ENCODE measurements around the gene CCNT2.
"Not testable (repeated sequence)": the region's sequence is repeated elsewhere in the genome, so short reads cannot be mapped to it uniquely, and the experiment has no call there.

CCNT2 gene

DNA sequence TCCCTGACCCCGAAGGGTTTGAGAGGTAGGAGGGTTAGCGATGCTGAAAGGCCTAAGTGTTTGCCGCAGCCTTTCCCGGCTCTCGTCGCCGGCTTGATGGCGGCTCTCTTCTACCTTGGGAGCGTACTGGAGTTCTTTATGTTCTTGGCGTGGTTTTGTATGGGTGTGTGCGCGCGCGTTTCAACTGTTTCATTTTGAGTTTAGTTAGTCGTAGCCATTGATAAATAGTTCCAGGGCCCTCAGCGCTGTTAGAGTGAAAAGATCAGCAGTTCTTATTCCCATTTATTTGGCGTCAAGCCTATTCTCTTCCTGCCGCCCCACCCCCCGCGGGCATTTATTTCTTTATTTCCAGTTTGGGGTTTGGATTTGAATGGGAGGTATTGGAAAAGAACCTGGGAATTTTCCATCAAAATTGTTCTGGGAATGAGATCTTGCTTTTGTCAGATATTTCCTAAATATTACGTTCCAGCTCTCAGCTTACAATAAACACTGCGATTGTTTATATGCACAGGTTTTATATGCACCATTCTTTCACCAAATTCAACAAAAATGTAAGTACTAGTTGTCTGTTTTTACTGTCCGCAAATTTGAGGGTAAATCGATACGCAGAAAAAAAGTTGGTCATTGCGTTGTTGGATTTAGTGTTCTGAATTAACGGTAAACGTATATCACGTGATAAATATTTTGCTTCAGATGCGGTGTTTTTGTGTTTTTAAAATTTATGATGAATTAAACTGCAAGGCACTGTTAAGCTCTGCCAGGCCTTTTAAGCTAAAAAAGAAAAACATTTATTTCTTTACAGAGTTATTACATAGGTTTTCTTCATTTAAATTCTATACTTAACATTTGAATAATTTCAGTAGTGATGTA lies 954 bp downstream of the CCNT2 start:
- peak; percentile 17 to 26 for DNase-seq (ENCODE audit: low read depth in 2 of 2)

DNA sequence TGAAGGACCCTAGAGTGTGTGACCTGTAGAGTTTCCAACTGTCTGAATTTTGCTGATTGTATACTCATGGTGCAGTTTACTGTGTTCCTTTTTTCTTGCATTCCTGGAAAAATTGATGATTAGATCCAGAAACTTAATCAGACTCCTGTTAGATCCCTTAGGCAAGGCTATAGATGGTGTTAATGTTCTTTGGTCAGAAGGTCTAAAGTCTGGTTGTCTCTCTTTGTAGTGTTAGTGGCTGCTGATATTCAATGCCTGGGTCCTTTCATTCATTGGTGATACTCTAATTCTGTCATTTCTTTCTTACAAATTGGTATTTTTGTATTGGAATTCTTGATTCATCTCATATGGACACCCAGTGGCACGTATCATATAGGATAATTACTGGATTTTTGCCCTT lies 6.3 kb downstream of the CCNT2 start:
- DNase-seq (ENCODE audit: low read depth in 2 of 2), result no peak

DNA sequence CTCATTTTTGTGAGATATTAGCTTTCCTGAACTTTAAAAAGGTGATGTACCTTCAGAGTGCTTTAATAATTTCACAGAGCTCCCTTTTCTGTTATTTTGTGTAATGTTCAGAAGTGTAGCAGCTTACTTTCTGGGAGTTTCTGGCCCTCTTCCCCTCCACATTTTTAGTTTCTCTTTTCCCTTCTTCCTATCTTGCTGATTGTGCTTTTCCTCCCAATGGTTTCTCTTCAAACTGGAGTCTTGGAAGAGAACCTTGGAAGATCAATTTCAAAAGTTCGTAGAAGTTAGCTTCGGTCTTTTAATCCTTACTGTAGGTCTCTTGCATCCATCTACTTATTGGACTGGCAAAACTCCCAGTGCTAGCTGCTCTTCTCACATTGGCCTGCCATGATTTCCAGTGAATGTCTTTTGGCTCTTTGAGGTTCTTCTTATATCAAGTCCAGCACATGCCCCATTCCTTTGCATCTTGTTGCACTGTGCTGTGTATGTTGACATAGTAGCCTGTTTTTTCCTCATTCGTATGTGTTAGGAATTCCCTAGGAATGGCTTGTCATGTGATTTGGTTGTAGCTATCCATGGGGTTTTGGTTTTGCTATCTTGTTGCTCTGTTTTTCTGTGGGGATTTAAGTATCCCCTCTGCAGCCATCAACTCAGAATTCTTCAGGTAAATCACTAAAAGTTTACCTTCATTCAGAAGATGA lies 7.8 kb downstream of the CCNT2 start:
- DNase-seq (ENCODE audit: low read depth in 2 of 2), result no peak

DNA sequence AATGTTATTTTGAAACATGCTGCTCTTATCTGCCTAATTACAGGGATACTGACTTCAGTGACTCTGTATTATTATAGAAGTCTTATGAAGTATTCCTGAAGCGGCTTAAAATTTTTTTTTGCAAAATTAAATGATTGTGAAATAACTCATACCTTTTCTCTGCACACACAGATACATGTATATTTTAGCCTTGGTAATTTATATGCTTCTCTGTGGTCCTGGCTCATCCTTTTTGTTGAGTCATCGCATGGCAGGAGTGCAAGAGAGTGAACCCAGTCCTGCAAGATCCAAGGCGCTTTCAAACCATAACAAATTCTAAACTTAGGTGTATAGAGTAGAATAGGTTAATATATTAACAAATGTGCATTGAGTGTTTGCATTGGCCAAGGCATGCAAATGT lies 8.6 kb downstream of the CCNT2 start:
- no peak for DNase-seq (ENCODE audit: low read depth in 2 of 2)

DNA sequence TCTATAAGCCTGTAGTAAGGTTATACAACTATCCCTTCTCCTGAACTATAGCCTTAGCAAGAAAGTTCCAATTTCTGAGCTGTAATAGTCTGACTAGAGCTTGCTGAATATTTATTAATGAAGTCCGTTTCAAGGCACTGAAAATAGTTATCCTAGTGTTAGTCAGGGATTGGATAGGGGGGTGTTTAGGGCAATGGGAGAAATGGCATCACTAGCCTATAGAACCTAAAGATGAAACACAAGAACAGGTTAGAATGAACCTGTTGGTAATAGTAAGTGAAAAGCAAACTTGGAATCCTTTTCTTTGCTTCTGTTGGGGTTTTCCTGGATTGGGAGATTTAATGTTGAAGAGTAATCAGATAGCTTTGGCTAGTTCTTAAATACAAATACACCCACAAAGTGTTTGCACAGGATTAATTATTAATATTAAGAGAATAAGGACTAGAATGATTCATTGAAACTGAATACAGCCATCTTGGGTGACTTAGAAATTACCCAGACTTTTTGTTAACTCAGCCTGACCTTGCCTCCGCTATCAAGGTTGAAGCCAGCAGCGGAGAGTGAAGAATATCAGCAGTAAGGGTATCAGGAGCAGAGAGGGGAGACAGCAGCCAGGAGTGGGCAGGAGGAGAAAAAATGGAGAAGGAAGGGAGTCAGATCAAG lies 14.4 kb downstream of the CCNT2 start:
- DNase-seq (ENCODE audit: low read depth in 2 of 2), result no peak

DNA sequence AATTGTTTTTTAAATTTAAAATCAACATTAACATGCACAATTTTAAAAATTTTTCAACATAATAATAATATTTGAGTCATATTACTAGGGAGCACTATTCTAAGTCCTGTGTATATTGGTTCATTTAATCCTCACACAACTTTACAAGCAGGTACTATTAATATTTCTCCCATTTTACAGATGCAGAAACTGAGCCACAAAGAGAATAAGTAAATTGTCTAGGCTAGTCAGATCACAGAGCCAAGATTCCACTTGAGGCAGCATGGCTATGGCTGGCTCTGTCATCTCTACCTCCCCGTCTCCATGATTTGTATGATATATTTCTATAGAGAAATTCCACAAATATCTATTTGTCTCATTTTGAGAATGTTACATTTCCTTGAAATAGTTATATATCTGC lies 15.1 kb downstream of the CCNT2 start:
- no peak for DNase-seq (ENCODE audit: low read depth in 2 of 2)

DNA sequence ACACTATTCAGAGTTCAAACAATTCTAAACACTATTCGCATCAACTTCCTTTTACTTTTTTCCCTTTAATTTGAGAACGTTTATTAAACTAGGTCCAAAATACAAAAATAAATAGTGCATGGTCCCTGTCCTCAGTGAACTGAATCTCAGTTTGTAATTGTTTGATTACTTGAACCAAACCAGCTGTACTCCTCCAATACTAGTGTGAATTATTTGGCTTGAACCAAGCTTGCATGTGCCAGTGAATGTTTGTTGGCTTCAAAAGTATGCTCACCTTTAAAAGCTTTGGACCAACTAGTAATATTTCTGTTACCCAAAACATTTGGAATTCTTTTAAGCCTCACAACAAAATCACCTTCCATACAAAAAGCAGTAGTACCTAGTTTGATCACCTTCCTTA lies 15.5 kb downstream of the CCNT2 start:
- DNase-seq (ENCODE audit: low read depth in 2 of 2), result no peak

DNA sequence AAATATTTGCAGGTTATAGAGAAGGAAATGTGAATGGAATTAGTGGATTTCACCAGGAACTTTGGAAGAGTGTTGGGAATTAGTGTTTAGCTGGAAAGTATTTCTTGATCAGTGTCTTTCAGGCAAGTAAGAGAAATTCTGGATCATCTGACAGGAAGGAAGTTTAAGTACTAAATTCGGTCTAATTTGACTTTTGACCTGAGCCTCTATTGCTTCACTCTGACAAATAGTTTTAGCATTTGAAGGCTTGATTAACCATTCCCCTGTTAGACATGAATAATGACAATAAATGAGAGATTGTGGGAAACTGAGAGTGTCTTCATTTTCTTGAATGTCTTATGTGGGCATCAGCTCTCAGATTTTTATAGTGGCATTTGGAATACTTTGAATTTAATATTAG lies 16.0 kb downstream of the CCNT2 start:
- no peak for DNase-seq (ENCODE audit: low read depth in 2 of 2)

DNA sequence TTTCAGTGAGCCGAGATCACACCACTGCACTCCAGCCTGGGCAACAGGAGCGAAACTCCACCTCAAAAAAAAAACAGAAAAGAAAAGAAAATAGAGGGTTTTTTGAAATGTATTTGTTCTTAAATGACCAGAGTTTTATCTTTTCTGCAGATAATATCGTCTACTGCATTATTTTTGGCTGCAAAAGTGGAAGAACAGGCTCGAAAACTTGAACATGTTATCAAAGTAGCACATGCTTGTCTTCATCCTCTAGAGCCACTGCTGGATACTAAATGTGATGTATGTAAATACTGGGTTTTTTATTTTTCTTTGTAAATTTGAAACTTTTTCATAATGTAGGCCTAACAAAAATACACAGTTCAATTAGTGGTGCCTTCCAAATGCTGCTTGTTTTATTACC lies 18.1 kb downstream of the CCNT2 start:
- no peak for DNase-seq (ENCODE audit: low read depth in 2 of 2)

DNA sequence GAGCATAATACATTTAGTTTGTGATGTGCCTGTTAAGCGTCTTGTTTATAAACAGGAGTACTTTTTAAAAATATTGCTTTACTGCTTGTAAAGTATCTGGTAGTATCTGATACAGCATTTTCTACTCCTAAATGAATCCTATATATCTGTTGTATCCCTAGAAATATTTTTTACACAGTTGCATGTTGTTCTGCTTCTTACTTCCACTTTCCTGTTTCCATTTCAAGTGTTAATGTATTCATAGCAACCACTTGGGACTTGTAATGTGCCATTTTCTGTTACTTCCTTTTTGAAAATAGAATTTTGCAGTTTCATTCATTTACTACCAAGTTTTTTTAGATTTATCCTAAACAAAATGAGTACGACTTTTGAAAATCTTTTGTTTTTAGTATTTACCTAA lies 24.9 kb downstream of the CCNT2 start:
- DNase-seq (ENCODE audit: low read depth in 2 of 2), result no peak

DNA sequence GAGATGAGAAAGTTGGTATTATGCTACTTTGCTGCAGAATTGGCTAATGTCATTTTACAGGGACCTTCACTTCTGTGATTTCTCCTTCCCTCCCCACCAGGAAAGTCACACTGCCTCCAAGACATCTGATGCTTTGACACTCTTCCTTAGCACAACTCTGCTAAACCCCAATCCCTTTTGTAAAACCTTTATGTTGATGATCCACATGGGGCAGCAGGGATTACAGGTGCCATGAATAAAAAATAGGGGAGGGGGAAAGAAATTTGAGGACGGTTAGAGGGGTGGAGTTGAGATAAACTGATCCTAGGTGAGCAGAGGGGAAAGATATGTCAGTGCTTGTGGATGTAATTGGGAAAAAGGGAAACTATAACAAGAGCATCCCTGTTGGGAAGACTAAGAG lies 26.4 kb downstream of the CCNT2 start:
- DNase-seq (ENCODE audit: low read depth in 2 of 2), result no peak

DNA sequence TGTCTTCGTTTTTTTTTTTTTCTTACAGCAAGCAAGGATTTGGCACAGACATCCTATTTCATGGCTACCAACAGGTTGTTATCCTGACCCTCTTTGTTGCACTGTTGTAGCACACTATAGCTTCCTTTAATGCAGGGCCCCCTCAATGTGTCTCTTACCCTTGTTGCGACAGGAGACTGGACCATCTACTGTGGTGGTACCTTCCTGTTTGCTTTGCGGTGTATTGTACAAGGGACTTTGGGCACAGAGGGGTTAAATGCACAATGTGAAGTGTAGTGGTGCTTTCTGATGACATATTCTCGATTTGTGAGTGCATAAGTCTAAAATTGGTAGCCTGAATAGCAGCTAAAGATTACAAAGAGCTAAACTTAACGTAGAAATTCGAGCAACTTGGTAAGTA lies 27.5 kb downstream of the CCNT2 start:
- no peak for DNase-seq (ENCODE audit: low read depth in 2 of 2)

DNA sequence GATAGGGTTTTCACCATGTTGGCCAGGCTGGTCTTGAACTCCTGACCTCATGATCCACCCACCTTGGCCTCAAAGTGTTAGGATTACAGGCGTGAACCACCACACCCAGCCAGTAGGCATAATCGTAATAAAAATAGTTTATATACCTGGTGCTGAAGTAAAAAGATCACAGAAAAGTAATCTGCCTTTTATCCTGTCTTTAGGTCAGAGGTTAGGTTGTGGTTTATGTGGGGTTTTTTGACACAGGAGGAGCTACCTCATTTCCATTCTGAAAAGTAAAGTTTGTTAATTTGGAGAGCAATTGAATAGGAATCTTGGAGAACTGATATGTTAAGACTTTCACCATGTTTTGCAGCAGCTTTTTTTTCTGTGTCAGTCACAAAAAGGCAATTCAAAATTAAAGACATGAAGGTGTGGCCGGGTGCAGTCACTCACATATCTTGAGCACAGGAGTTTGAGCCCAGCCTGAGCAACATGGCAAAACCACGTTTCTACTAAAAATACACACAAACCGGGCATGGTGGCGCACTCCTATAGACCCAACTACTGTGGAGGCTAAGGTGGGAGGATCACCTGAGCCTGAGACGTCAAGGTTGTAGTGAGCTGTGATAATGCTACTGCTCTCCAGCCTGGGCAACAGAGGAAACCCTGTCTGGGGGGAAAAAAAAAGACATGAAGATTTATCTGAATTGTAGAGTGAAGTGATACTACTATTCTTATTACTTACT lies 31.5 kb downstream of the CCNT2 start:
- DNase-seq (ENCODE audit: low read depth in 2 of 2), result no peak

DNA sequence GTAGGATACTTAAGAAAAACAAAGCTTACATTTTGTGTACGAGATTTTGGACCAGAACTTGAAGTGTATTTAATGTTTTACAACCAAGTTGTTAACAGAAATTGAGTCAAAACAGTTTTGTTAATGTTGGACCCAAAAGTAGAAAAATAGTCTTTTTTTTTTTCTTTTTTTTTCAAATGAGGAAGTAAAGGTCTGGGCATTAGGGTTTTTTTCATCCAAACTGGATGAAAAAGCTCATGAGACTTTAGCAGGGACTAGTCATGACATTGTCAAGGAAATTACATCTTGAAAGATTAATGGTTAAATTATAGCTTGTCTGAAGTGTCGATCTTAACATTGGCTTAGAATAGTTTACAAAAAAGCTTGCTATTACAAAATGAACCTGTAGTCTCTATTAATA lies 32.3 kb downstream of the CCNT2 start:
- no peak for DNase-seq (ENCODE audit: low read depth in 2 of 2)

DNA sequence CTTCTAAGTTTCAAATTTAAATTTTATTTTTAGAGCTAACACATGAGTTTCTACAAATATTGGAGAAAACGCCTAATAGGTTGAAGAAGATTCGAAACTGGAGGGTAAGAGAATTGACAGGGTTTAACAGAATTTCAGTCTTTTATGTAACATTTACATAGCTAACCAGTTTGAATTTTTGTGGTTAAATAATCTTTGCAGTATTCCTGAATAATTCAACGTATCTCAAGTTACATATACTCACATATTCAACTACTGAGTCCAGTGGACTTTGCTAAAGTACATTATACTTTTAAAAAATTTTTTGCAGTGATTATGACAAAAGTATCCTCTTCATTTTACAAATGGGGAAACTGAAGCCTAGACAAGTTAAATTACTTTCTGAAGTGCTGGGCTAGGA lies 34.0 kb downstream of the CCNT2 start:
- DNase-seq (ENCODE audit: low read depth in 2 of 2), result no peak

DNA sequence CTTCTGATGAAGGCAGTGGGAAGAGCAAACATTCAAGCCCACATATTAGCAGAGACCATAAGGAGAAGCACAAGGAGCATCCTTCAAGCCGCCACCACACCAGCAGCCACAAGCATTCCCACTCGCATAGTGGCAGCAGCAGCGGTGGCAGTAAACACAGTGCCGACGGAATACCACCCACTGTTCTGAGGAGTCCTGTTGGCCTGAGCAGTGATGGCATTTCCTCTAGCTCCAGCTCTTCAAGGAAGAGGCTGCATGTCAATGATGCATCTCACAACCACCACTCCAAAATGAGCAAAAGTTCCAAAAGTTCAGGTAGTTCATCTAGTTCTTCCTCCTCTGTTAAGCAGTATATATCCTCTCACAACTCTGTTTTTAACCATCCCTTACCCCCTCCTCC lies 35.4 kb downstream of the CCNT2 start:
- DNase-seq (ENCODE audit: low read depth in 2 of 2), result no peak

DNA sequence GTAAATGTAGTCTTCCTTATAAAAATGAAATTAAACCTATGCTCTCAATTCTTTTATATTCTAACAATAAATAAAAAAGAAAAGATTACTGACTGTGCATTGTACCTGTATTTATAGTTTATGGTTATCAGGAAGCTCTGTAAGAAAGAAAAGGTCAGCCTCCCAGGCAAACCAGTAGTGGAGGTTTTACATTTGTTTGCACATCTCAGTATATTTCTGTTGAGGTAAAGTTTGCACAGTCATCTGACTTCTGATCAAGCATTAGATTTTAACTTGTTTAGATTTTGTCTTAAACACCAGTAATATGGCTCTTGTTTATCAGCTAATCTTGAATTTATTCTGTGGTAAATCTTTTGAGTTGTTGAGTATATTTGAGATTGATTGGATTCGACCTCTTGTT lies 37.1 kb downstream of the CCNT2 start:
- DNase-seq (ENCODE audit: low read depth in 2 of 2), result no peak

DNA sequence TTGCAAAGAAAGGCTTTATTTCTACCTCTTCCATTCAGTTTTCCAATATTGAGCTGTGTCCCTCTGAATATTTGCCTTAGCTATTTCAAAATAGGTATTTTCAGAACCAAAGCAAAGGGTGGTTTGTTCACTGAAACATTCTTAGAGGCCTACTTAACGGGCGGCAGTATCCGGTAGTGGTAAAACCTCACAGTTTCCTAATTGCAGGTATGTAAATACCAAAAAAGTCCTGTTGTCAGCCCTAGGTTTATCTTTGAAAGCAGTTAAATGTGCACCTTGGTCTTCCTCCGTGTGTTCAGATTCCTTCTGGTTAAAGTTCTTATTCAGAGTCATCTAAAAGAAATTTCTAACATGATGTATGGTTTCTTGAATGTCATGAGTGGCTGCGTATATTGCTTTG lies 38.9 kb downstream of the CCNT2 start:
- no peak for DNase-seq (ENCODE audit: low read depth in 2 of 2)

DNA sequence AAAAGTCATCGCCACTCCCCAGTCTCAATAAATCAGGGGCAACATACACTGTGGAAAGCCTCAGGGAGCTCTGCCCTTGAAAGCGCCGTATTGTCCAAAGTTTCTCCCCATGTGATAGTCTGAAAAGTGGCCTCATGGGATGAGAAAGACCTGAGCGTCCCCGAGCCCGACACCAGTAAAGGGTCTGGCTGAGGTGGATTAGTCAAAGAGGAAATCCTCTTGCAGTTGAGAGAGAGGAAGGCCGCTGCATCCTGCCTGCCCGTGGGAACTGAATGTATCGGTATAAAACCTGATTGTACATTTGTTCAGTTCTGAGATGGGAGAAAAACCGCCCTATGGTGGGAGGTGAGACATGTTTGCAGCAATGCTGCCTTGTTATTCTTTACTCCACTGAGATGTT lies 48.5 kb downstream of the CCNT2 start:
- not testable (repeated sequence) for DNase-seq (ENCODE audit: low read depth in 2 of 2)

DNA sequence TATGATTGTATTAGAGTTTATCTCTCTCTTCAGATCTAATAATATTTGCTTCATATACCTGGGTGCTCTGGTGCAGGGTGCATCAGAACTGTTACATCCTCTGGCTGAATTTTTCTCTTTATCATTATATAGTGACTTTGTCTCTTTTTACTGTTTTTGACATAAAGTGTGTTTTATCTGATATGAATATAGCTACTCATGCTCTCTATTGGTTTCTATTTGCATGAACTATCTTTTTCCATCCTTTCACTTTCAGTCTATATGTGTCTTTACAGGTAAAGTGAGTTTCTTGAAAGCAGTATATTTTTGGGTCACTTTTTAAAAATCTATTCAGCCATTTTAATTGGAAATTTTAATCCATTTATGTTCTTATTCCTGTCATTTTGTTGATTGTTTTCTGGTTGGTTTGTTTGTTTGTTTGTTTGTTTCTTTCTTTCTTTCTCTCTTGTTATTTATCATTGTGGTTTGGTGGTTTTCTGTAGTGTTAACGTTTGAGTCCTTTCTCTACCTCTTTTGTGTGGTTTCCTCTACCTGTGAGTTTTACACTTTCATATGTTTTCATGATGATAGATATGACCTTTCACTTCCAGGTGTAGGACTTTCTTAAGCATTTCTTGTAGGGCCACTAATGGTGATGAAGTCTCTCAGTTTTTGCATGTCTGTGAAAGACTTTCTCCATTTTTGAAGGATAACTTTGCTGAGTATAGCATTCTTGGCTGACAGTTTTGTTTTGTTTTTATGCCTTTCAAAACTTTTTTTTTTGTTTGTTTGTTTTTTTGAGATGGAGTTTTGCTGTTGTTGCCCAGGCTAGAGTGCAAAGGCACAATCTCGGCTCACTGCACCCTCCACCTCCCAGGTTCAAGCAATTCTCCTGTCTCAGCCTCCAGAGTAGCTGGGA lies 54.9 kb downstream of the CCNT2 start:
- DNase-seq (ENCODE audit: low read depth in 2 of 2), result no peak

All from stimulated activated CD8-positive, alpha-beta memory T cell treated with anti-CD3 and anti-CD28 coated beads, Interleukin-7, amount 100 ng/mL, for 4 hours (primary cell).